ENCODE measurements around the gene KRTAP5-2.
"Not testable (repeated sequence)": the region's sequence is repeated elsewhere in the genome, so short reads cannot be mapped to it uniquely, and the experiment has no call there.

- TF ChIP-seq ZNF274 (IDR thresholded peaks at IDR 0.05; ENCODE audit: low read depth, low read length); YY1 (IDR thresholded peaks at IDR 0.05; ENCODE audit: insufficient read depth, insufficient read length): not testable (repeated sequence)
Measured at GRCh38 chr11:1646540-1646939, 48.4 kb upstream of the KRTAP5-2 start.

Data from NT2/D1 (cell line).